Right atrium auricular region (tissue), 2 donors: ENCODE data around the gene EVI5L. TPM values are rescaled to one million over a fixed set of nuclear protein-coding genes. Genes with fewer than 3 reads are reported as not detected.

ENCODE experiments used
- DNase-seq: peaks from one replicate; pipeline ENCODE4 v3.0.0-alpha.2; 2019; ENCODE audit warnings: low spot score
- H3K27ac ChIP-seq, 2 donors: fragments of 200-600 bp; sonication (generic); 1 replicate in 1 of 2; 2 replicates in 1 of 2; pipeline ENCODE4 v1.5.1; 2016 to 2019
- H3K27me3 ChIP-seq, 2 donors: fragments of 200-600 bp; sonication (generic); one replicate each; pipeline versions ENCODE4 v1.5.1 to v1.6.0; 2017 to 2019
- H3K36me3 ChIP-seq: fragments of 200-600 bp; sonication (generic); one replicate; pipeline ENCODE4 v1.5.1; 2016
- H3K4me1 ChIP-seq, 2 donors: fragments of 200-600 bp; sonication (generic); one replicate each; pipeline versions ENCODE4 v1.5.1 to v1.6.0; 2017 to 2019
- H3K4me3 ChIP-seq, 2 donors: fragments of 200-600 bp; sonication (generic); 1 replicate in 1 of 2; 2 replicates in 1 of 2; pipeline ENCODE4 v1.5.1; 2017 to 2019; ENCODE audit warnings: mild to moderate bottlenecking in 1 of 2, moderate library complexity in 1 of 2
- H3K9me3 ChIP-seq, 2 donors: fragments of 200-600 bp; sonication (generic); one replicate each; pipeline ENCODE4 v1.5.1; 2019
- CTCF ChIP-seq, 2 donors: fragments of 200-600 bp; sonication (generic); IDR thresholded peaks; one replicate each; pipeline ENCODE4 v1.5.1; 2019; ENCODE audit warnings: antibody characterized with exemption in 2 of 2
- total RNA-seq, 2 donors: library from RNA; depleted of rRNA; stranded (reverse); fragments of >200 nt; gene quantifications; one replicate each; pipeline ENCODE4 v1.1.0, GENCODE V29; 2016

EVI5L gene
- total RNA-seq, 2 donors from 2014 or later, result 14.2 to 17.4 TPM

- no peak for TF ChIP-seq CTCF (IDR thresholded peaks at IDR 0.05)
- Histone ChIP-seq H3K4me3 (no peak overlapping the region), H3K9me3 (peaks cover 0 to 5% of the 10 kb centered on the region in 2 donors), H3K27me3 (no peaks in the 10 kb centered on the region), H3K36me3 (no peaks in the 10 kb centered on the region), H3K27ac (no peak overlapping the region), H3K4me1 (no peaks in the 10 kb centered on the region)
- DNase-seq, result no peak
These were observed 6.2 kb upstream of the EVI5L start for GRCh38 chr19:7823686-7824301.

DNA sequence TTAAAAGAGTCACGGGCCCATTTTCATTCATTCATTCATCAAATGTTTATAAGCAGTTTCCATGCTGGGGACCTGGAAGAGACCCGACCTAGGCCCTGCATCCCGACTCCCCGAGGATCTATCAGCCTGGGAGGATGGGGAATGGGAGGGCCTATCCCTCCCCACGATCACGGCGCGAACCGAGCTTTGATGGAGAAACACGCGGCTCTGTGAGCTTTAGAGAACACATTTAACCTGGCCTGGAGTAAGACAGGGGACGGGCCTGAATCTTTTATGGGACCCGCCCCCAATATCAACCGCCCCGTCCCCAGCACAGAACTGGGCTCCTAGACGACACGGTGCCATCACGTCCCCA is 875 bp upstream of the EVI5L start:
- Histone ChIP-seq H3K27ac (no peak overlapping the region), H3K36me3 (no peaks in the 10 kb centered on the region), H3K9me3 (no peaks in the 10 kb centered on the region), H3K4me1 (peaks cover 0 to 40% of the 10 kb centered on the region in 2 donors), H3K4me3 (peak overlapping the region; percentile 15 to 92), H3K27me3 (no peaks in the 10 kb centered on the region)
- no peak for TF ChIP-seq CTCF (IDR thresholded peaks at IDR 0.05)
- DNase-seq, result no peak

GRCh38 chr19:7830272-7830771 is 304 bp downstream of the EVI5L start:
- Histone ChIP-seq H3K27ac (peak overlapping the region in 1 of 2 donors; percentile 42), H3K9me3 (no peaks in the 10 kb centered on the region), H3K4me3 (peak overlapping the region; percentile 70 to 92), H3K27me3 (no peaks in the 10 kb centered on the region), H3K36me3 (no peaks in the 10 kb centered on the region), H3K4me1 (peaks cover 0 to 40% of the 10 kb centered on the region in 2 donors)
- no peak for TF ChIP-seq CTCF (IDR thresholded peaks at IDR 0.05)
- DNase-seq, result no peak

DNA sequence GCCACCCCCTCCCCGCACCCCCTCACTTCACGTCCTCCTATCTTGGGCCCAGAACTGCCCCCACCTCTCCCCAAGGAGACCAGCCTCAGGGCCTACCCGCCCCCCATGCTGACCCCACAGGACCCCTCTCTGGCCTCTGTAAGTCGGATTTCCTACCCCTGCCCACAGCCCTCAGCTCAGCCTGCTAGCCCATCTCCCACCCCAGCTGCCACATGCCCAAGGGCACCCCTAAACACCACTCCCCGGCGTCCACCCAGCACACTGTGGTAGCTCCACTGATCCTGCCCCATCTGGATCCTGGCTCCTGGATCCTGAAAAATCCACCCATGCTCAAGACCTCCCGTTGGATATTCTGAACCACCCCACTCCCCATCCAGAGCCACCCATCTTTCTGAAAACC is 805 bp downstream of the EVI5L start:
- no peaks in the 10 kb centered on the region for H3K36me3 ChIP-seq
- DNase-seq, result no peak
- peaks cover 0 to 40% of the 10 kb centered on the region in 2 donors for H3K4me1 ChIP-seq
- no peaks in the 10 kb centered on the region for H3K9me3 ChIP-seq
- no peaks in the 10 kb centered on the region for H3K27me3 ChIP-seq
- no peak for TF ChIP-seq CTCF (IDR thresholded peaks at IDR 0.05)
- no peak overlapping the region for H3K27ac ChIP-seq
- H3K4me3 ChIP-seq, result peak overlapping the region; percentile 70 to 92

DNA sequence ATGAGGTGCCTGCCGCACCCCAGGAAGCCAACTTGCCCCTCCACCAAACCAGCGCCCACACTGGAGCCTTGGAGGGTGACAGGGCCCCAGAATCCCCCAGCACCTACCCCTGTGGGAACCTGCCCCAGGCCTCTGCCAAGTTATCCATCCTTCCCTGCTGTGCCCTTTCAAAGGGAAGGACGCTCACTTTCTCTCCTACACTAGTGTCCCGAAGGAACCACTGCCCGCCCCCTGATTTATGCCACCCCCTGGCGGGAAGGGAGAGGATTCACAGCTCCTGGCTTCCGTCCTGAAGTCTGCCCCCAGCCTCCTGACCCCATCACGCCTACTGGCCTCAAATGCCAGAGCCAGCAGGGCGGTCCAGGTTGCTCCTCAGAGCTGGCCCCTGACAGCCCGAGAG is 1.4 kb downstream of the EVI5L start:
- Histone ChIP-seq H3K27ac (no peak overlapping the region), H3K36me3 (no peaks in the 10 kb centered on the region), H3K4me3 (no peak overlapping the region), H3K27me3 (no peaks in the 10 kb centered on the region), H3K9me3 (no peaks in the 10 kb centered on the region), H3K4me1 (peaks cover 0 to 40% of the 10 kb centered on the region in 2 donors)
- TF ChIP-seq CTCF (IDR thresholded peaks at IDR 0.05), result no peak
- DNase-seq, result no peak

GRCh38 chr19:7832009-7832408 is 2.0 kb downstream of the EVI5L start:
- no peak for DNase-seq
- Histone ChIP-seq H3K9me3 (no peaks in the 10 kb centered on the region), H3K27me3 (no peaks in the 10 kb centered on the region), H3K4me3 (no peak overlapping the region), H3K36me3 (no peaks in the 10 kb centered on the region), H3K27ac (no peak overlapping the region), H3K4me1 (peaks cover 0 to 40% of the 10 kb centered on the region in 2 donors)
- no peak for TF ChIP-seq CTCF (IDR thresholded peaks at IDR 0.05)
